ENCODE results near the gene IRS1. TPM values are rescaled to one million over a fixed set of nuclear protein-coding genes. Genes with fewer than 3 reads are reported as not detected.

Gene IRS1
- total RNA-seq, 1 donor from 2014 or later, result 19.8 TPM

GRCh38 chr2:226738821-226739544 is 60.6 kb downstream of the IRS1 start:
- H3K4me3 Mint-ChIP-seq (ENCODE audit: unreplicated experiment), result no peak overlapping the region
- H3K36me3 Mint-ChIP-seq (ENCODE audit: unreplicated experiment), result peaks cover 17% of the 10 kb centered on the region
- no peaks in the 10 kb centered on the region for H3K27me3 Mint-ChIP-seq (ENCODE audit: unreplicated experiment)
- DNase-seq (ENCODE audit: extremely low spot score, unreplicated experiment), result no peak
- no peak overlapping the region for H3K27ac Mint-ChIP-seq (ENCODE audit: unreplicated experiment)
- no peaks in the 10 kb centered on the region for H3K9me3 Mint-ChIP-seq (ENCODE audit: unreplicated experiment)
- TF ChIP-seq CTCF (IDR thresholded peaks at IDR 0.05), result no peak
- peaks cover 10% of the 10 kb centered on the region for H3K4me1 Mint-ChIP-seq (ENCODE audit: unreplicated experiment)

- Mint-ChIP-seq H3K36me3 (ENCODE audit: unreplicated experiment) (peaks cover 17% of the 10 kb centered on the region), H3K9me3 (ENCODE audit: unreplicated experiment) (no peaks in the 10 kb centered on the region), H3K27ac (ENCODE audit: unreplicated experiment) (no peak overlapping the region), H3K4me3 (ENCODE audit: unreplicated experiment) (no peak overlapping the region), H3K4me1 (ENCODE audit: unreplicated experiment) (peaks cover 10% of the 10 kb centered on the region), H3K27me3 (ENCODE audit: unreplicated experiment) (no peaks in the 10 kb centered on the region)
- no peak for TF ChIP-seq CTCF (IDR thresholded peaks at IDR 0.05)
- no peak for DNase-seq (ENCODE audit: extremely low spot score, unreplicated experiment)
Observed at GRCh38 chr2:226738191-226738820, 61.3 kb downstream of the IRS1 start.

- Mint-ChIP-seq H3K4me1 (ENCODE audit: unreplicated experiment) (peaks cover 12% of the 10 kb centered on the region), H3K27ac (ENCODE audit: unreplicated experiment) (no peak overlapping the region), H3K27me3 (ENCODE audit: unreplicated experiment) (no peaks in the 10 kb centered on the region)
Observed at GRCh38 chr2:226736382-226736781, 63.2 kb downstream of the IRS1 start.

GRCh38 chr2:226733927-226734564 is 65.6 kb downstream of the IRS1 start:
- peaks cover 3% of the 10 kb centered on the region for H3K9me3 Mint-ChIP-seq (ENCODE audit: unreplicated experiment)
- H3K36me3 Mint-ChIP-seq (ENCODE audit: unreplicated experiment), result peaks cover 12% of the 10 kb centered on the region
- no peaks in the 10 kb centered on the region for H3K27me3 Mint-ChIP-seq (ENCODE audit: unreplicated experiment)
- TF ChIP-seq CTCF (IDR thresholded peaks at IDR 0.05), result no peak
- peaks cover 3% of the 10 kb centered on the region for H3K4me1 Mint-ChIP-seq (ENCODE audit: unreplicated experiment)
- DNase-seq (ENCODE audit: extremely low spot score, unreplicated experiment), result no peak
- H3K27ac Mint-ChIP-seq (ENCODE audit: unreplicated experiment), result no peak overlapping the region
- no peak overlapping the region for H3K4me3 Mint-ChIP-seq (ENCODE audit: unreplicated experiment)

More at GRCh38 chr2:226736382-226736781, 63.2 kb downstream of the IRS1 start:
- H3K36me3 Mint-ChIP-seq (ENCODE audit: unreplicated experiment), result peaks cover 12% of the 10 kb centered on the region
- DNase-seq (ENCODE audit: extremely low spot score, unreplicated experiment), result no peak
- no peak overlapping the region for H3K4me3 Mint-ChIP-seq (ENCODE audit: unreplicated experiment)
- no peak for TF ChIP-seq CTCF (IDR thresholded peaks at IDR 0.05)
- peaks cover 3% of the 10 kb centered on the region for H3K9me3 Mint-ChIP-seq (ENCODE audit: unreplicated experiment)

Measured in osteocyte (in vitro differentiated cells).